Measurements from ENCODE around the gene GRIA1.

GRCh38 chr5:153807801-153808200 is 317.3 kb downstream of the GRIA1 start:
- TF ChIP-seq EZH2 (IDR thresholded peaks at IDR 0.05): no peak
- TF ChIP-seq CTCF (IDR thresholded peaks at IDR 0.05): no peak

All from neural progenitor cell (in vitro differentiated cells).